Muscle of leg (tissue), 11 donors: ENCODE results near the gene ZNF423. TPM values are rescaled to one million over a fixed set of nuclear protein-coding genes. Genes with fewer than 3 reads are reported as not detected.
"Not testable (repeated sequence)": the region's sequence is repeated elsewhere in the genome, so short reads cannot be mapped to it uniquely, and the experiment has no call there.

Experiments used
- DNase-seq: peaks from one replicate; pipeline ENCODE4 v3.0.0; 2013
- H3K27ac ChIP-seq: one replicate; pipeline ENCODE4 v1.5.1; 2013; ENCODE audit warnings: mild to moderate bottlenecking, low read length, control low read depth
- H3K27me3 ChIP-seq: one replicate; pipeline ENCODE4 v1.6.1; 2013; ENCODE audit warnings: low read length; ENCODE audit not compliant: control insufficient read depth, insufficient read depth
- H3K36me3 ChIP-seq: one replicate; pipeline ENCODE4 v1.6.1; 2013; ENCODE audit warnings: low read length; ENCODE audit not compliant: control insufficient read depth, insufficient read depth
- H3K4me1 ChIP-seq: one replicate; pipeline ENCODE4 v1.6.1; 2013; ENCODE audit warnings: low read length; ENCODE audit not compliant: control insufficient read depth, insufficient read depth
- H3K4me3 ChIP-seq: one replicate; pipeline ENCODE4 v1.5.1; 2013; ENCODE audit warnings: low read length, control low read depth
- H3K9me3 ChIP-seq: replicated peaks from 2 replicates; pipeline ENCODE4 v1.6.1; 2013; ENCODE audit warnings: low read depth, low read length; ENCODE audit not compliant: control insufficient read depth
- WGBS: methylation state at CpG from one replicate; pipeline ENCODE4 v1.1.5; 2013; ENCODE audit warnings: missing lambda C conversion rate; ENCODE audit not compliant: insufficient coverage; 5-methylcytosine and 5-hydroxymethylcytosine counted together
- polyA plus RNA-seq, 8 donors: library from polyadenylated mRNA; unstranded; fragments of 120-200 nt; gene quantifications; one replicate each; pipeline versions ENCODE4 v1.2.1 to v1.2.3, GENCODE V29; 2013; ENCODE audit warnings: inconsistent platforms in 1 of 8, low replicate concordance in 1 of 8; ENCODE audit not compliant: insufficient read length in 8 of 8, insufficient read depth in 1 of 8
- total RNA-seq: library from RNA; stranded (reverse); fragments of 120-200 nt; gene quantifications from one replicate; pipeline ENCODE4 v1.2.4, GENCODE V29; 2013

Gene ZNF423
- total and polyA plus RNA-seq, 9 donors: 15.8 to 30.0 (median 25.5) TPM

- Histone ChIP-seq H3K4me1 (peaks cover 34% of the 10 kb centered on the region), H3K27me3 (no peaks in the 10 kb centered on the region), H3K9me3 (no peaks in the 10 kb centered on the region), H3K27ac (peak overlapping the region; percentile 76), H3K4me3 (no peak overlapping the region), H3K36me3 (peaks cover 21% of the 10 kb centered on the region)
- WGBS: 87% methylated on average over 22 of the region's 25 CpGs
- DNase-seq: peak; percentile 78
Observed at GRCh38 chr16:49510654-49511305, 345.1 kb downstream of the ZNF423 start.

GRCh38 chr16:49510141-49510540 lies 345.8 kb downstream of the ZNF423 start:
- DNase-seq: no peak
- Histone ChIP-seq H3K4me1 (peaks cover 31% of the 10 kb centered on the region), H3K9me3 (no peaks in the 10 kb centered on the region), H3K27ac (peak overlapping the region; percentile 76), H3K27me3 (no peaks in the 10 kb centered on the region), H3K4me3 (no peak overlapping the region), H3K36me3 (peaks cover 21% of the 10 kb centered on the region)
- WGBS: 87% methylated on average over 8 of the region's 8 CpGs

- not testable (repeated sequence) for DNase-seq, H3K4me3 ChIP-seq, H3K9me3 ChIP-seq, H3K27me3 ChIP-seq, H3K27ac ChIP-seq
- Histone ChIP-seq H3K4me1 (peaks cover 19% of the 10 kb centered on the region), H3K36me3 (peaks cover 15% of the 10 kb centered on the region)
- 87% methylated on average over 6 of the region's 8 CpGs for WGBS
Observed at GRCh38 chr16:49506058-49507013, 349.6 kb downstream of the ZNF423 start.

- no peak for DNase-seq
- H3K9me3 ChIP-seq: no peaks in the 10 kb centered on the region
- H3K27me3 ChIP-seq: no peaks in the 10 kb centered on the region
- peaks cover 12% of the 10 kb centered on the region for H3K4me1 ChIP-seq
- H3K4me3 ChIP-seq: no peak overlapping the region
- no peak overlapping the region for H3K27ac ChIP-seq
- H3K36me3 ChIP-seq: peaks cover 13% of the 10 kb centered on the region
- WGBS: 72% methylated on average over 6 of the region's 6 CpGs
Observed at GRCh38 chr16:49505556-49505955, 350.4 kb downstream of the ZNF423 start.

GRCh38 chr16:49504626-49505025 lies 351.3 kb downstream of the ZNF423 start:
- Histone ChIP-seq H3K27me3 (no peaks in the 10 kb centered on the region), H3K27ac (no peak overlapping the region), H3K4me3 (no peak overlapping the region), H3K36me3 (peaks cover 4% of the 10 kb centered on the region), H3K9me3 (no peaks in the 10 kb centered on the region), H3K4me1 (peaks cover 7% of the 10 kb centered on the region)
- WGBS: 88% methylated on average over 2 of the region's 2 CpGs
- no peak for DNase-seq

GRCh38 chr16:49504023-49504364 lies 351.9 kb downstream of the ZNF423 start:
- WGBS: 43% methylated on average over 2 of the region's 2 CpGs
- no peaks in the 10 kb centered on the region for H3K9me3 ChIP-seq
- DNase-seq: no peak

GRCh38 chr16:49503256-49504022 lies 352.5 kb downstream of the ZNF423 start:
- peaks cover 16% of the 10 kb centered on the region for H3K4me1 ChIP-seq
- no peaks in the 10 kb centered on the region for H3K9me3 ChIP-seq
- no peak overlapping the region for H3K27ac ChIP-seq
- H3K4me3 ChIP-seq: no peak overlapping the region
- no peak for DNase-seq
- WGBS: 66% methylated on average over 11 of the region's 17 CpGs
- no peaks in the 10 kb centered on the region for H3K27me3 ChIP-seq
- no peaks in the 10 kb centered on the region for H3K36me3 ChIP-seq

More at GRCh38 chr16:49504023-49504364, 351.9 kb downstream of the ZNF423 start:
- Histone ChIP-seq H3K27ac (no peak overlapping the region), H3K27me3 (no peaks in the 10 kb centered on the region), H3K36me3 (no peaks in the 10 kb centered on the region), H3K4me1 (peaks cover 11% of the 10 kb centered on the region), H3K4me3 (no peak overlapping the region)

- 79% methylated on average over 8 of the region's 13 CpGs for WGBS
- Histone ChIP-seq H3K4me3 (no peak overlapping the region), H3K4me1 (peaks cover 18% of the 10 kb centered on the region), H3K27me3 (no peaks in the 10 kb centered on the region), H3K36me3 (no peaks in the 10 kb centered on the region), H3K27ac (no peak overlapping the region), H3K9me3 (no peaks in the 10 kb centered on the region)
- no peak for DNase-seq
Observed at GRCh38 chr16:49502136-49502881, 353.6 kb downstream of the ZNF423 start.

- WGBS: 82% methylated on average over 5 of the region's 7 CpGs
- no peaks in the 10 kb centered on the region for H3K9me3 ChIP-seq
Observed at GRCh38 chr16:49499869-49500610, 355.9 kb downstream of the ZNF423 start.

More at GRCh38 chr16:49499869-49500610, 355.9 kb downstream of the ZNF423 start:
- no peak overlapping the region for H3K4me3 ChIP-seq
- peaks cover 21% of the 10 kb centered on the region for H3K4me1 ChIP-seq
- H3K27me3 ChIP-seq: no peaks in the 10 kb centered on the region
- DNase-seq: no peak
- H3K36me3 ChIP-seq: no peaks in the 10 kb centered on the region
- H3K27ac ChIP-seq: no peak overlapping the region
